HL-60 (cell line): ENCODE measurements around the gene S100A3.
"Not testable (repeated sequence)": the region's sequence is repeated elsewhere in the genome, so short reads cannot be mapped to it uniquely, and the experiment has no call there.

Experiments used
- TF ChIP-seq, protein P1 (sequence below): IDR thresholded peaks from one replicate; pipeline ENCODE4 v1.5.1; 2011; ENCODE audit warnings: low read length, control low read depth, inconsistent platforms; ENCODE audit not compliant: insufficient read depth
- TF ChIP-seq, protein P2 (sequence below): IDR thresholded peaks from 2 replicates; pipeline ENCODE4 v1.6.1; 2012; ENCODE audit warnings: low read depth; ENCODE audit not compliant: insufficient replicate concordance

DNA sequence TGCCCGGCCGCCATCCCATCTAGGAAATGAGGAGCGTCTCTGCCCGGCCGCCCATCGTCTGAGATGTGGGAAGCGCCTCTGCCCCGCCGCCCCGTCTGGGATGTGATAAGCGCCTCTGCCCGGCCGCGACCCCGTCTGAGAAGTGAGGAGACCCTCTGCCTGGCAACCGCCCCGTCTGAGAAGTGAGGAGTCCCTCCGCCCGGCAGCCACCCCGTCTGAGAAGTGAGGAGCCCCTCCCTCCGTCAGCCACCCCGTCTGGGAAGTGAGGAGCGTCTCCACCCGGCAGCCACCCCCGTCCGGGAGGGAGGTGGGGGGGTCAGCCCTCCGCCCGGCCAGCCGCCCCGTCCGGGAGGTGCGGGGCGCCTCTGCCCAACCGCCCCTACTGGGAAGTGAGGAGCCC, 33.8 kb upstream of the S100A3 start:
- TF ChIP-seq, protein P1, sequence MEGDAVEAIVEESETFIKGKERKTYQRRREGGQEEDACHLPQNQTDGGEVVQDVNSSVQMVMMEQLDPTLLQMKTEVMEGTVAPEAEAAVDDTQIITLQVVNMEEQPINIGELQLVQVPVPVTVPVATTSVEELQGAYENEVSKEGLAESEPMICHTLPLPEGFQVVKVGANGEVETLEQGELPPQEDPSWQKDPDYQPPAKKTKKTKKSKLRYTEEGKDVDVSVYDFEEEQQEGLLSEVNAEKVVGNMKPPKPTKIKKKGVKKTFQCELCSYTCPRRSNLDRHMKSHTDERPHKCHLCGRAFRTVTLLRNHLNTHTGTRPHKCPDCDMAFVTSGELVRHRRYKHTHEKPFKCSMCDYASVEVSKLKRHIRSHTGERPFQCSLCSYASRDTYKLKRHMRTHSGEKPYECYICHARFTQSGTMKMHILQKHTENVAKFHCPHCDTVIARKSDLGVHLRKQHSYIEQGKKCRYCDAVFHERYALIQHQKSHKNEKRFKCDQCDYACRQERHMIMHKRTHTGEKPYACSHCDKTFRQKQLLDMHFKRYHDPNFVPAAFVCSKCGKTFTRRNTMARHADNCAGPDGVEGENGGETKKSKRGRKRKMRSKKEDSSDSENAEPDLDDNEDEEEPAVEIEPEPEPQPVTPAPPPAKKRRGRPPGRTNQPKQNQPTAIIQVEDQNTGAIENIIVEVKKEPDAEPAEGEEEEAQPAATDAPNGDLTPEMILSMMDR = not testable (repeated sequence)
- TF ChIP-seq, protein P2, sequence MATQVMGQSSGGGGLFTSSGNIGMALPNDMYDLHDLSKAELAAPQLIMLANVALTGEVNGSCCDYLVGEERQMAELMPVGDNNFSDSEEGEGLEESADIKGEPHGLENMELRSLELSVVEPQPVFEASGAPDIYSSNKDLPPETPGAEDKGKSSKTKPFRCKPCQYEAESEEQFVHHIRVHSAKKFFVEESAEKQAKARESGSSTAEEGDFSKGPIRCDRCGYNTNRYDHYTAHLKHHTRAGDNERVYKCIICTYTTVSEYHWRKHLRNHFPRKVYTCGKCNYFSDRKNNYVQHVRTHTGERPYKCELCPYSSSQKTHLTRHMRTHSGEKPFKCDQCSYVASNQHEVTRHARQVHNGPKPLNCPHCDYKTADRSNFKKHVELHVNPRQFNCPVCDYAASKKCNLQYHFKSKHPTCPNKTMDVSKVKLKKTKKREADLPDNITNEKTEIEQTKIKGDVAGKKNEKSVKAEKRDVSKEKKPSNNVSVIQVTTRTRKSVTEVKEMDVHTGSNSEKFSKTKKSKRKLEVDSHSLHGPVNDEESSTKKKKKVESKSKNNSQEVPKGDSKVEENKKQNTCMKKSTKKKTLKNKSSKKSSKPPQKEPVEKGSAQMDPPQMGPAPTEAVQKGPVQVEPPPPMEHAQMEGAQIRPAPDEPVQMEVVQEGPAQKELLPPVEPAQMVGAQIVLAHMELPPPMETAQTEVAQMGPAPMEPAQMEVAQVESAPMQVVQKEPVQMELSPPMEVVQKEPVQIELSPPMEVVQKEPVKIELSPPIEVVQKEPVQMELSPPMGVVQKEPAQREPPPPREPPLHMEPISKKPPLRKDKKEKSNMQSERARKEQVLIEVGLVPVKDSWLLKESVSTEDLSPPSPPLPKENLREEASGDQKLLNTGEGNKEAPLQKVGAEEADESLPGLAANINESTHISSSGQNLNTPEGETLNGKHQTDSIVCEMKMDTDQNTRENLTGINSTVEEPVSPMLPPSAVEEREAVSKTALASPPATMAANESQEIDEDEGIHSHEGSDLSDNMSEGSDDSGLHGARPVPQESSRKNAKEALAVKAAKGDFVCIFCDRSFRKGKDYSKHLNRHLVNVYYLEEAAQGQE = not testable (repeated sequence)
